GM12801 (cell line): Measurements from ENCODE around the gene KRTAP2-2.

Experiments used
- TF ChIP-seq, protein P1 (sequence below): IDR thresholded peaks from one replicate; pipeline ENCODE4 v1.5.1; 2011; ENCODE audit warnings: control low read depth; ENCODE audit not compliant: insufficient read length; ENCODE audit errors: extremely low read depth

The KRTAP2-2 gene

DNA sequence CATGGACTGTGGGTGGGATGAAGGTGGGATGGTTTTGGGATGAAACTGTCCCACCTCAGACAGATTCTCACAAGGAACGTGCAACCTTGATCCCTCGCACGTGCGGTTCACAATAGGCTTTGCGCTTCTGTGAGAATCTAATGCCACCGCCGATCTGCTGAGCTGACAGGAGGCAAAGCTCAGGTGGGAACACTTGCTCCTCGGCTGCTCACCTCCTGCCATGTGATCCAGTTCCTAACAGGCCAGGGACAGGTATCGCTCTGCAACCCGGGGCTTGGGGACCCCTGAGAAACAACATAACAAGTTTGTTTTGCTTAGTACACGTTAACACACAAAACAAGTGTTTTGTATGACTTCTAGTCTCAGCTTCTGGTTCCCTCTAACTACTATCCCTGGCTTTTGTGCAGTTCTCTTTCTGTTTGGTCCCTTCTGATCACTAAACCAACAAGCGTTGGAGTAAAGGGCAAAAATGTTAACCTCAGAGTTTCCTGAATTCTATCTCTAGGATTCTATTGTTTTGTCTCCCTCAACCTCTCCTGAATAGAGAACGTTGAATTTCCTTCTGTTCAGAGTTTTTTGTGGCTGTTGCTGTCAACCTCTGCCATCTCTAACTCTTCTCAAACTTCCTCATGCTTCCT is 38.3 kb downstream of the KRTAP2-2 start:
- TF ChIP-seq, protein P1, sequence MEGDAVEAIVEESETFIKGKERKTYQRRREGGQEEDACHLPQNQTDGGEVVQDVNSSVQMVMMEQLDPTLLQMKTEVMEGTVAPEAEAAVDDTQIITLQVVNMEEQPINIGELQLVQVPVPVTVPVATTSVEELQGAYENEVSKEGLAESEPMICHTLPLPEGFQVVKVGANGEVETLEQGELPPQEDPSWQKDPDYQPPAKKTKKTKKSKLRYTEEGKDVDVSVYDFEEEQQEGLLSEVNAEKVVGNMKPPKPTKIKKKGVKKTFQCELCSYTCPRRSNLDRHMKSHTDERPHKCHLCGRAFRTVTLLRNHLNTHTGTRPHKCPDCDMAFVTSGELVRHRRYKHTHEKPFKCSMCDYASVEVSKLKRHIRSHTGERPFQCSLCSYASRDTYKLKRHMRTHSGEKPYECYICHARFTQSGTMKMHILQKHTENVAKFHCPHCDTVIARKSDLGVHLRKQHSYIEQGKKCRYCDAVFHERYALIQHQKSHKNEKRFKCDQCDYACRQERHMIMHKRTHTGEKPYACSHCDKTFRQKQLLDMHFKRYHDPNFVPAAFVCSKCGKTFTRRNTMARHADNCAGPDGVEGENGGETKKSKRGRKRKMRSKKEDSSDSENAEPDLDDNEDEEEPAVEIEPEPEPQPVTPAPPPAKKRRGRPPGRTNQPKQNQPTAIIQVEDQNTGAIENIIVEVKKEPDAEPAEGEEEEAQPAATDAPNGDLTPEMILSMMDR = no peak

DNA sequence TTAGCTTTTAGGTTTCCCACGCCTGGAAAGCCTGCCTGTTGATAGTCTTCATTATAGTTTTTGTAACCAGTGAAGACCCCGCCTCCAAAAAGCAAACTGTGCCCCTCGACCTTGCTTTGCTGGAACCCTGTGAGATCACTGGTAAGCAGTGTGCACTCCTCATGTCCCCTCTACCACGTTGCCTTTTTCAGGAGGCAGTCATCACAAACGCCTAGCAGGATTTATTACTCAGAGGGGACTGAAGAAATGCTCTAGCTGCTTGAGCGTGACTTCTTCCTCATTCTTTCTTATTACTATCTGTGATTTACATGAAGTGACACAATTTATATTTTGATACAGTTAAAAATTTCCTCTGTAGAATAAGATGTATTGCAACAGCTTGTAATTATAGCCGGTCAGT is 39.6 kb downstream of the KRTAP2-2 start:
- TF ChIP-seq, protein P1 = no peak

DNA sequence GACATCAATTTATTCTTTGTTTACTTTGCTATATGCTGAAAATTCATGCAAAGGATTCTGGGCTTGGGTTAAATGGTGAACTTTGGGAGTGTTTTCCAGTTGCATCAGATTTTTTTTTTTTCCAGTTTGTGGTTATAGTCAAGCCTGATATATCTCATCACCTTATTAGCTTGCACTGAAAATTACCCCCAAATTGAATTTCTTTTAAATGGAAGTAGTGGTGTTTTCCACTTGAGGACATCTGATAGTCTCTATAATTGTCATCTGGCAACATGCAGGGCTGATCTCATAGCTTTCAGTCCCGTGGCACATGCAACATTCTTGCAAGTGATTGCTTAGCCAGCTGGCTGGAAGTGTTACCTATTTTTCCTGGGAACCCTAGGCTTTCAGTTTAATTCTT is 41.4 kb downstream of the KRTAP2-2 start:
- TF ChIP-seq, protein P1 = no peak

DNA sequence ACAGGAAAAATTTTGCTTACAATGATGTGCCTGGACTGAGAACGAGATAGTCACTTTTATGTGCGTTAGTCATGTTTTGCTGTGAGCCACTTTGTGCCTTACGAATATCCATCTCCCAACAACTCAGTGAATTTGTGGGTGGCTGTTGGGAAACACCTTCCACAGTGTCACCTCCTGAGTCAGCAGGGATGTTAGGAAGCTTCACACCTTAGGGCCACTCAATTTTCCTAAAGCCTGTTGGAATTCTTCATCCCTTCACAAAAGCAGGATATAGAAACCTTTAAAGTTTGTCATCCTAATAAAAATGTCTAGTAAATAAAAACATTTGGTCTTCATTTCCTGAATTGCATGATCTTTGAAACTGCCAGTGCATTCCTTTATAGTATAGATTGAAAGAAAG is 41.8 kb downstream of the KRTAP2-2 start:
- TF ChIP-seq, protein P1 = no peak

DNA sequence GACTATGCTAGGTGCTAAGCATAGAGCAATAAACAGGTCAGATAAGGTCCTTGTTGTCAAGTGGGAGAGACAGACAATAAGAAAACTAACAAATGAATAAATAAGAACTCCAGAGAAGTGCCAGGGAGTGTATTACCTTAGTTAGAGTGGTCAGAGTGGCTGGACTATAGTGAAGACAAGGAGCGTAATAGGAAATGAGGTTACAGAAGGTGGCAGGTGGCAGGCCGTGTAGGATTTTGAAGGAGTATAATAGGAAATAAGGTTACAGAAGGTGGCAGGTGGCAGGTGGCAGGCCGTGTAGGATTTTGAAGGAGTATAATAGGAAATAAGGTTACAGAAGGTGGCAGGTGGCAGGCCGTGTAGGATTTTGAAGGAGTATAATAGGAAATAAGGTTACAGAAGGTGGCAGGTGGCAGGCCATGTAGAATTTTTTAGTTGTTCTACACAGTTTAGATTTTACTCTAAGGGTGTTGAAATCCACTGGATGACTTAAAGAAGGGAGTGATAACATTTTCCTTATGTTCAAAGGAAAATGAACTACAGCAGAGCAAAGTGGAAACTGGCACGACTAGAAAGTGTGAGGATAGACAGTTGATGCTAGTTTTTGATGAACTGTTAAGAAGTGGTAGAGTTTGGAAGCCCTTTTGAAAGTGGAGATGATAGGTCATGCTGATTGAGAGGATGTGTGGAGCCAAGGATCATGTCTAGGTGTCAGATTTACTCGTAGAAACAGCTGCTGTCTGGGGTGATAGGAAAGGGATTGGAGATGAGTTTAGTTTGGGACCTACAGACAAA is 42.5 kb downstream of the KRTAP2-2 start:
- TF ChIP-seq, protein P1 = no peak

DNA sequence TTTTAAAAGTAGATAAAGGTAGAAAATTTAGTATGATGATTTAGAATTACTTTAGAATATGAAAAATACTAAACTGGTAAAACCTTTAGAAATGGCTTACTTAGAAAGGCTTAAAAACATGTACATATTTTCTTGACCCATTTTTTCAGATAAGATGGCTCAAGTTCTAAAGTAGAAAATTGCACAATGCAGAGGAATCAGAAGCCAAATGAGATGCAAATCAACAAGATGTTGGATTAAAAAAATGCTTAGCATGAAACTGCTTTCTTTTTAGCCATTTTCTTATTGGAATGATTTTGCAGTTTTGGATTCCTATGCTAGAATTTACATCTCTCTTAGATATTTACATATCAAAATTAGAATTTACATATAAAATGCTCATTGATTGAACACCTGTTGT is 44.6 kb downstream of the KRTAP2-2 start:
- TF ChIP-seq, protein P1 = no peak

DNA sequence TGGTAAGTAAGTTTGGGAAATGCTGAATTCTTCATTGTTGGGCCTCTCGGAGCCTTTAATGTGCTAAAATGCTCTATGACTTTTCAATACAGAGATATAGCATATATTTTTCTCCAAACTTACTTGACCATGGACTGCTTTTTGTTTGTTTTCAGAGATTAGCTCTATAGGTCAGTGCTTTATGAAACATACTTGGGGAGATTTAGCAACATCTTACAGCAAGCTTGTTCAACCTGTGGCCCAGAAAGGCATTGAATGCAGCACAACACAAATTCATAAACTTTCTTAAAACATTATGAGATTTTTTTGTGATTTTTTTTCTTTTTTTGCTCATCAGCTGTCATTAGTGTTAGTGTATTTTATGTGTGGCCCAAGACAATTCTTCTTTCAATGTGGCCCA is 45.1 kb downstream of the KRTAP2-2 start:
- TF ChIP-seq, protein P1 = no peak
